Aortic smooth muscle cell (primary cell): Measurements from ENCODE around the gene SEC24C. TPM values are rescaled to one million over a fixed set of nuclear protein-coding genes. Genes with fewer than 3 reads are reported as not detected.

Experiments used
- total RNA-seq: library from RNA; depleted of rRNA; stranded (reverse); fragments of >200 nt; gene quantifications from 2 replicates; pipeline ENCODE4 v1.2.3, GENCODE V29; 2014

SEC24C gene, protein sequence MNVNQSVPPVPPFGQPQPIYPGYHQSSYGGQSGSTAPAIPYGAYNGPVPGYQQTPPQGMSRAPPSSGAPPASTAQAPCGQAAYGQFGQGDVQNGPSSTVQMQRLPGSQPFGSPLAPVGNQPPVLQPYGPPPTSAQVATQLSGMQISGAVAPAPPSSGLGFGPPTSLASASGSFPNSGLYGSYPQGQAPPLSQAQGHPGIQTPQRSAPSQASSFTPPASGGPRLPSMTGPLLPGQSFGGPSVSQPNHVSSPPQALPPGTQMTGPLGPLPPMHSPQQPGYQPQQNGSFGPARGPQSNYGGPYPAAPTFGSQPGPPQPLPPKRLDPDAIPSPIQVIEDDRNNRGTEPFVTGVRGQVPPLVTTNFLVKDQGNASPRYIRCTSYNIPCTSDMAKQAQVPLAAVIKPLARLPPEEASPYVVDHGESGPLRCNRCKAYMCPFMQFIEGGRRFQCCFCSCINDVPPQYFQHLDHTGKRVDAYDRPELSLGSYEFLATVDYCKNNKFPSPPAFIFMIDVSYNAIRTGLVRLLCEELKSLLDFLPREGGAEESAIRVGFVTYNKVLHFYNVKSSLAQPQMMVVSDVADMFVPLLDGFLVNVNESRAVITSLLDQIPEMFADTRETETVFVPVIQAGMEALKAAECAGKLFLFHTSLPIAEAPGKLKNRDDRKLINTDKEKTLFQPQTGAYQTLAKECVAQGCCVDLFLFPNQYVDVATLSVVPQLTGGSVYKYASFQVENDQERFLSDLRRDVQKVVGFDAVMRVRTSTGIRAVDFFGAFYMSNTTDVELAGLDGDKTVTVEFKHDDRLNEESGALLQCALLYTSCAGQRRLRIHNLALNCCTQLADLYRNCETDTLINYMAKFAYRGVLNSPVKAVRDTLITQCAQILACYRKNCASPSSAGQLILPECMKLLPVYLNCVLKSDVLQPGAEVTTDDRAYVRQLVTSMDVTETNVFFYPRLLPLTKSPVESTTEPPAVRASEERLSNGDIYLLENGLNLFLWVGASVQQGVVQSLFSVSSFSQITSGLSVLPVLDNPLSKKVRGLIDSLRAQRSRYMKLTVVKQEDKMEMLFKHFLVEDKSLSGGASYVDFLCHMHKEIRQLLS
- total RNA-seq: 73.2 and 81.0 TPM in 2 replicates

DNA sequence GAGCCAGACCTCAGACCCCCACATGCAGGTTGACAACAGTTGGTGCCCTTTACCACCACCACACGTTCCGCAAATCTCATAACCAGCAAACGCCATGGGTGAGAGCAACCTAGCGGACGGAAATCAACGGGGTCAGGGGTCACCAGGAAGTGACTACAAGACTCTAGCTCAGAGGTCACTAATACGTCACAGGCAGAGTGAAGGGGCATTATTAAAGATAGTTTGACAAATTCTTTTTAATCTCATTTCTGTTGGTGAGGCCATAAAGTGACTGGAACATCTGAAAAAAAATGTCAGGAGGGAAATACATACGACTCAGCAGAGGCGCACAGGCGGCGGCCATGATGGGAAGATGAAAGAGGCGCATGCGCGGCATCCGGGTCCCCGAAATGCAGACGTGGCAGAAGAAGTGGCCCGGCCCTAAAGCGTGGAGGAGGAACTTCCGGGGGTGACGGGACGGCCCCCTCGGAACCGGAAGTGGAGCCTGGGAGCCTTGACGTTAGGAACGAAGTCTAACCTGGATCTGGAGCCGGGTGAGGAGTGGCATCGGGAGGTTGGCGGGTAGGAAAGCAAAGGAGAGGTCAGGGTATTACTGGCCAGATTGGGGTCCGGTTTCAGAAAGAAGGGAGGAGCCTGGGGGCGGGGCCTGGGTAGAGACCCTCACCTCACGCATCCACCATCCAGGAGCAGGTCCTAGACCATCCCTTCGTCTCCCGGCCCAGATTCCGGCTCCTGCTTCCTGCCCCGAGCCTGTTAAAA, at the start of gene SEC24C:
Gene SEC24C (plus strand): TSS at position 468 of the 759 bp plus-strand sequence. CDS start 2,461 bp downstream, outside the sequence.

DNA sequence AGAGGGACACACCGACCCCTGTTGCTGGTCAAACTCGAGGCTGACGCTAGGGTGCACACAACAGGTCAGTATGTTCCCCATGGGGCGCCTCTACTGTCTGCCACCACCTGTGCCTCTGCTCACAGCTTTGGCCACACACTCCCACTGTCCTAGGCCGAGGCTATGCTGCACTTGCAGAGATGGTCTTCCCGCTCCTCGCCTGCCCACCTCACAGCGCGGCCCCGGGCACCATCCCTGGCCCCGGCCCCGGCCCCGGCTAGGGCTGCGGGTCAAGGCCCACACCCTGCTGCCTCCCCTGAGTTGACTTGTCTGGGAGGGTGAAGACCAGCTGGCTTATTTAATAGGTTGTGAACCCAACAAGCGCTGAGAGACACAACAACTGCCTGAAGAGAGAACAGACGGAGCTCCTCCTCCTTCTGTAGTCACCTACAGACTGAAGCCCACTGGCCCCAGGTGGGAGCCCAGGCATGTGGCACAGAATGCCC, 46.5 kb upstream of the SEC24C start, which contains the start of gene AGAP5:
Gene AGAP5 (minus strand): TSS at position 435 of the 485 bp plus-strand sequence. CDS start 354 bp downstream, at position 81.

DNA sequence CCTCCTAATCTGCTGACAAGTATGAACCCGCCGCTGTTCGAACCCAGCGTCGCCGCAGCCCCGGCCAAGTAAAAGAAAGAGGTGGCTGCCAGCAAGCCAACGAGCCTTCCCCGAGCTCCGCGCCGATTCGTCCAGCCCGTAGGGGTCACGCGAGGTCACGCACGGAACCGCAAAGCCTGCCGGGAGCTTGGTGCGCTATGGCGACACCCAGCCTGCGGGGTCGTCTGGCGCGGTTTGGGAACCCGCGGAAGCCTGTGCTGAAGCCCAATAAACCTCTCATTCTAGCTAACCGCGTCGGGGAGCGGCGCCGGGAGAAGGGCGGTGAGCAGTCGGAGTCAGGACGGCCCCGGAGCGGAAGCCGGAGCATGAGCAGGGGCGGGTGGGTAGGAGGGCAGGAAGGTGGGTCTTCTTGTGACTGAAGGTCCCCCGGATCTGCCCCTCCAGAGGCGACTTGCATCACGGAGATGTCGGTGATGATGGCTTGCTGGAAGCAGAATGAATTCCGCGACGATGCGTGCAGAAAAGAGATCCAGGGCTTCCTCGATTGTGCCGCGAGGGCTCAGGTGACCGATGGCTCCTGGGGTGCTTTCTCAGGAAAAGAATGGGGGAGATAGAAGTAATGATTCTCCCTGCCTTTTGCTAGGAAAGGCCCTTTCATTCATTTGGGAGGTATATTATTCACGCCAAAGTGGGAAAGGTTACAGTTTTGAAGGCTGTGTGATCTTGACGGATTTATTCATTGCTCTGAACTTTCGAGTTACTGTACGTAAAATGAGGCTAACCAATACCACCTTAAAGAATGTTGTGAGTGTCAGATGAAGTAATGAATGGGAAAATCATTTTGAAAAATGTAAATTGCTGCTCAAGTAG, 37.9 kb downstream of the SEC24C start, which contains the start of gene CHCHD1:
Gene CHCHD1 (plus strand): TSS at position 170 of the 870 bp plus-strand sequence. CDS start 28 bp downstream, at position 198.

DNA sequence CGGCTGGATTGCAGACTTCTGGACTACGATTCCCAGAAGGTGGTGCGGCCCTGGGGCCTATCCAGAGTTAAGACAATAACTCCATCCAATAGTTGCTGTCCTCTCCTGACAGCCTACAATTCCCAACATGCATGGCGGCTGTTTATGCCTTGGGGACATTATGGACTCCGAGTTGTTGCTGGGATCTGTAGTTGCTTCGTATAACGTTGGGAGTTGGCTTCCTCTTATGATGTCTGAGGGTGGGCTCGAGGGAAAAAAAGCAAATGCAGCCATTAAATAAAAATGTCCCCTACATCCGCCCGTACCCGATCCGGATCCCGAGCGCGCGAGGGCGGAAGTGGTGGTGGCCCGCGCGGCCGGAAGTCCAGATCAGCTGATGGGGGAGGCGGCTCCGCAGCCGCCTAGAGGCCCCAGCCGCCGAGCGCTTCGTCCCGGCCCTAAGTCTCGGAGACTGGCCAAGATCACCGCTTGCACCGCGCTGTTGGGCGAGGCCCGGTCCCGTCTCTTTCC, 41.1 kb downstream of the SEC24C start, which contains the start of gene ZSWIM8:
Gene ZSWIM8 (plus strand): TSS at position 396 of the 510 bp plus-strand sequence. CDS start 273 bp downstream, outside the sequence.

Other genes with a start within 250 kb of the SEC24C start
- gene PPP3CB, start 248.3 kb upstream of the SEC24C start, total RNA-seq: 22.9 and 32.0 TPM in 2 replicates
- gene USP54, start 153.0 kb upstream of the SEC24C start, total RNA-seq: 7.0 and 8.2 TPM in 2 replicates
- gene MYOZ1, start 102.9 kb upstream of the SEC24C start, total RNA-seq: 0.06 TPM in 1 of 2 replicates, not detected in the other
- under 0.01 TPM in 1 of 2 replicates, not detected in the other for gene SYNPO2L, start 88.3 kb upstream of the SEC24C start, total RNA-seq
- gene AGAP5, start 46.3 kb upstream of the SEC24C start, total RNA-seq: 2.6 and 2.7 TPM in 2 replicates
- 21.7 and 24.0 TPM in 2 replicates for gene CHCHD1, start 37.7 kb downstream of the SEC24C start, total RNA-seq
- 45.9 and 48.9 TPM in 2 replicates for gene ZSWIM8, start 41.2 kb downstream of the SEC24C start, total RNA-seq
- 9.2 and 16.4 TPM in 2 replicates for gene NDST2, start 67.2 kb downstream of the SEC24C start, total RNA-seq
- gene CAMK2G, start 130.2 kb downstream of the SEC24C start, total RNA-seq: 22.6 and 25.7 TPM in 2 replicates
- 37.4 and 45.2 TPM in 2 replicates for gene PLAU, start 166.8 kb downstream of the SEC24C start, total RNA-seq